Thoracic aorta (tissue), 2 donors: ENCODE results near the gene ZNF296. TPM values are rescaled to one million over a fixed set of nuclear protein-coding genes. Genes with fewer than 3 reads are reported as not detected.

ENCODE experiments used
- ATAC-seq: fragments of 150-250 bp; one replicate; pipeline ENCODE4 v1.8.0; 2017; ENCODE audit warnings: low read depth; ENCODE audit not compliant: insufficient number of reproducible peaks, low FRiP score
- DNase-seq: peaks from one replicate; pipeline ENCODE4 v3.0.0-alpha.2; 2020; ENCODE audit warnings: low spot score
- H3K27ac ChIP-seq, 2 donors: fragments of 200-600 bp; sonication (generic); 1 replicate in 1 of 2; 2 replicates in 1 of 2; pipeline ENCODE4 v1.5.1; 2016; ENCODE audit warnings: mild to moderate bottlenecking in 2 of 2, moderate library complexity in 2 of 2
- H3K27me3 ChIP-seq: fragments of 200-600 bp; sonication (generic); replicated peaks from 2 replicates; pipeline ENCODE4 v1.6.0; 2016; ENCODE audit warnings: mild to moderate bottlenecking; ENCODE audit not compliant: insufficient read depth
- H3K36me3 ChIP-seq: fragments of 200-600 bp; sonication (generic); one replicate; pipeline ENCODE4 v1.5.1; 2016
- H3K4me1 ChIP-seq, 2 donors: fragments of 200-600 bp; sonication (generic); 1 replicate in 1 of 2; 2 replicates in 1 of 2; pipeline versions ENCODE4 v1.5.1 to v1.6.0; 2016; ENCODE audit warnings: low read depth in 2 of 2, mild to moderate bottlenecking in 1 of 2; ENCODE audit not compliant: control insufficient read depth in 1 of 2
- H3K4me3 ChIP-seq: fragments of 200-600 bp; sonication (generic); 2 replicates; pipeline ENCODE4 v1.5.1; 2016; ENCODE audit warnings: mild to moderate bottlenecking
- H3K9me3 ChIP-seq: fragments of 200-600 bp; sonication (generic); 2 replicates; pipeline ENCODE4 v1.5.1; 2016
- CTCF ChIP-seq: fragments of 200-600 bp; sonication (generic); IDR thresholded peaks from one replicate; pipeline ENCODE4 v1.5.1; 2019; ENCODE audit warnings: antibody characterized with exemption
- total RNA-seq, 2 donors: library from RNA; depleted of rRNA; stranded (reverse); fragments of >200 nt; gene quantifications; one replicate each; pipeline versions ENCODE4 v1.1.0 to v1.2.3, GENCODE V29; 2016

The ZNF296 gene
- total RNA-seq, 2 donors from 2014 or later: 1.5 to 1.8 TPM

- Histone ChIP-seq H3K4me1 (peaks cover 1 to 5% of the 10 kb centered on the region in 2 donors), H3K9me3 (no peaks in the 10 kb centered on the region), H3K27ac (no peak overlapping the region), H3K27me3 (no peaks in the 10 kb centered on the region), H3K4me3 (no peak overlapping the region), H3K36me3 (peaks cover 31% of the 10 kb centered on the region)
- DNase-seq (no peak), ATAC-seq (no peak)
- TF ChIP-seq CTCF: no peak
Observed at GRCh38 chr19:45071545-45071938, 4.7 kb downstream of the ZNF296 start.

DNA sequence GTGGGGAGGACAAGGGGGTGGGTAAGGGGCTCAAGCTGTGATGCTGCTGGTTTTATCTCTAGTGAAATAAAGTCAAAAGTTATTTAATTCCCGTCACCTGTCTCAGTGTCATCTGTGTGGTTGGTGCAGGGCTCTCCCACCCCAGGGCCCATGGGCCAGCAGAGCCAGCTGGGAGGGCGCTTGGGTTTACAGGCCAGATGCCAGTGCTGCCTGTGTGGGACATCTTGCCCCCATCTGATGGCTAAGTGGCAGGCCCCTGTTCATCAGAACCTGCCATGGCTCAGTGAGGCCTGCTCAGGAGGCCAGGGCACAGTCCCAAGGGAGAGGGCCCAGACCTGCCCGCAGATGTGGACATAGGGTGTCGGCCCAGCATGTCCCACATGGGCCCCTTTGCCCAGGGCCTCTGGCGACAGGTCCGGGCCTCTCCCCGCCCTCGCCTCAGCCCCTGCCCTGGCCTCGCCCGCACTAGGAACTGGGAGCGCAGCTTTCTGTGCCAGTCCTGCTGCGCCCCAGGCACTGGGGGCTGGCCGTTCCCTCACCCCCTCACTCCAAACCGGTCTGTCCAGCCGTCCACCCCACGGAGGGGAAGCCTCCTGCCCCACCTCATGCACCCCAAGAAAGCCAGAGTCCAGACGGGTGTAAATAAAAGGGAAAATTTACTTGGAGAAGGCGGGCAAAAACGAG, 5.3 kb downstream of the ZNF296 start:
- no peak overlapping the region for H3K27ac ChIP-seq
- TF ChIP-seq CTCF: no peak
- no peaks in the 10 kb centered on the region for H3K27me3 ChIP-seq
- DNase-seq (no peak), ATAC-seq (no peak)
- no peak overlapping the region for H3K4me3 ChIP-seq
- H3K4me1 ChIP-seq: no peaks in the 10 kb centered on the region
- H3K36me3 ChIP-seq: peaks cover 33% of the 10 kb centered on the region
- H3K9me3 ChIP-seq: no peaks in the 10 kb centered on the region

- H3K4me3 ChIP-seq: no peak overlapping the region
- no peaks in the 10 kb centered on the region for H3K4me1 ChIP-seq
- H3K36me3 ChIP-seq: peaks cover 40% of the 10 kb centered on the region
- no peaks in the 10 kb centered on the region for H3K9me3 ChIP-seq
- no peaks in the 10 kb centered on the region for H3K27me3 ChIP-seq
- no peak overlapping the region for H3K27ac ChIP-seq
- no peak for TF ChIP-seq CTCF
- DNase-seq (no peak), ATAC-seq (no peak)
Observed at GRCh38 chr19:45070214-45070613, 6.1 kb downstream of the ZNF296 start.

GRCh38 chr19:45069056-45069455, 7.2 kb downstream of the ZNF296 start:
- no peaks in the 10 kb centered on the region for H3K4me1 ChIP-seq
- ATAC-seq (no peak), DNase-seq (no peak)
- no peaks in the 10 kb centered on the region for H3K27me3 ChIP-seq
- H3K27ac ChIP-seq: no peak overlapping the region
- H3K36me3 ChIP-seq: peaks cover 49% of the 10 kb centered on the region
- H3K4me3 ChIP-seq: no peak overlapping the region
- no peak for TF ChIP-seq CTCF
- no peaks in the 10 kb centered on the region for H3K9me3 ChIP-seq

GRCh38 chr19:45068041-45068440, 8.2 kb downstream of the ZNF296 start:
- ATAC-seq (no peak), DNase-seq (no peak)
- TF ChIP-seq CTCF: no peak
- Histone ChIP-seq H3K36me3 (peaks cover 55% of the 10 kb centered on the region), H3K4me1 (no peaks in the 10 kb centered on the region), H3K4me3 (no peak overlapping the region), H3K9me3 (no peaks in the 10 kb centered on the region), H3K27ac (no peak overlapping the region), H3K27me3 (no peaks in the 10 kb centered on the region)
